SK-N-MC (cell line): ENCODE measurements around the gene PLXDC1.

Experiments
- EZH2 ChIP-seq: fragments of 200-600 bp; sonication (generic); IDR thresholded peaks from one replicate; pipeline ENCODE4 v1.6.1; 2017; ENCODE audit warnings: antibody characterized with exemption
- POLR2AphosphoS5 ChIP-seq: IDR thresholded peaks from 2 replicates; pipeline ENCODE4 v1.6.1; 2012; ENCODE audit warnings: mild to moderate bottlenecking, low read depth, low read length, borderline replicate concordance

DNA sequence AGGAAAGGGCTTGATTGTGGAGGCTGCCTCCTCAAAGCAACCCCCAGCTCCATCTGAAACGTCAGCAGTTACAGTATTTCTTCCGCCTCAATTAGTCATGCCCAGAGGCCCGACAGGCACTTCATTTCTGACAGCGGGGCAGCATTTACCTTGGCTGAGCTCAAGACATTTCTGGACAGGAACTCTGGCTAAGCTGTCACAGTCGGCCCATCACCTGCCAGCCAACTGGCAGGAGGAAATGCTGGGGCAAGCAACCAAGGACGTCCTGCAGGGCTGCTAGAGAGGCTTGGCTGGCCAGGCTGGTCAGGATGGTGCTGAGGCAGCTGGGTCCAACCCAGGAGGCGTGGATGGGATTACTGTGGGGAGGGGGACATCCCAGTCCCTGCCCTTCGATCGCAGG, 27.8 kb downstream of the PLXDC1 start:
- TF ChIP-seq EZH2 (no peak), POLR2AphosphoS5 (no peak)
